Dendritic cell treated with granulocyte-macrophage colony-stimulating factor and Interleukin-4, amounts not matched to agents 40 ng/mL and 50 ng/mL, for 4 days (primary cell): Measurements from ENCODE around the gene GNB1L.

Source experiments
- H3K27ac Mint-ChIP-seq: one replicate; pipeline ENCODE4 v1.8.0; 2022; ENCODE audit warnings: mild to moderate bottlenecking, mixed read lengths
- H3K27me3 Mint-ChIP-seq: one replicate; pipeline ENCODE4 v1.8.0; 2022; ENCODE audit warnings: mild to moderate bottlenecking, mixed read lengths
- H3K36me3 Mint-ChIP-seq: one replicate; pipeline ENCODE4 v1.8.0; 2022; ENCODE audit warnings: low read depth, mixed read lengths
- H3K4me1 Mint-ChIP-seq: one replicate; pipeline ENCODE4 v1.8.0; 2022; ENCODE audit warnings: low read depth, mixed read lengths
- H3K4me3 Mint-ChIP-seq: one replicate; pipeline ENCODE4 v1.8.0; 2022; ENCODE audit warnings: mild to moderate bottlenecking, moderate library complexity, mixed read lengths
- H3K9me3 Mint-ChIP-seq: one replicate; pipeline ENCODE4 v1.8.0; 2022; ENCODE audit warnings: mixed read lengths
- intact Hi-C: fragments of 100-400 bp; cut with micrococcal nuclease; formaldehyde crosslinking; loops from one replicate; pipeline ENCODE4 v1.15.0; 2022

Gene GNB1L

GRCh38 chr22:19826619-19826950, 28.1 kb downstream of the GNB1L start:
- intact Hi-C loops = no loop called here
- no peak overlapping the region for H3K4me3 Mint-ChIP-seq
- no peaks in the 10 kb centered on the region for H3K36me3 Mint-ChIP-seq
- H3K27me3 Mint-ChIP-seq = no peaks in the 10 kb centered on the region
- H3K9me3 Mint-ChIP-seq = peaks cover 11% of the 10 kb centered on the region
- peaks cover 6% of the 10 kb centered on the region for H3K4me1 Mint-ChIP-seq
- no peak overlapping the region for H3K27ac Mint-ChIP-seq

DNA sequence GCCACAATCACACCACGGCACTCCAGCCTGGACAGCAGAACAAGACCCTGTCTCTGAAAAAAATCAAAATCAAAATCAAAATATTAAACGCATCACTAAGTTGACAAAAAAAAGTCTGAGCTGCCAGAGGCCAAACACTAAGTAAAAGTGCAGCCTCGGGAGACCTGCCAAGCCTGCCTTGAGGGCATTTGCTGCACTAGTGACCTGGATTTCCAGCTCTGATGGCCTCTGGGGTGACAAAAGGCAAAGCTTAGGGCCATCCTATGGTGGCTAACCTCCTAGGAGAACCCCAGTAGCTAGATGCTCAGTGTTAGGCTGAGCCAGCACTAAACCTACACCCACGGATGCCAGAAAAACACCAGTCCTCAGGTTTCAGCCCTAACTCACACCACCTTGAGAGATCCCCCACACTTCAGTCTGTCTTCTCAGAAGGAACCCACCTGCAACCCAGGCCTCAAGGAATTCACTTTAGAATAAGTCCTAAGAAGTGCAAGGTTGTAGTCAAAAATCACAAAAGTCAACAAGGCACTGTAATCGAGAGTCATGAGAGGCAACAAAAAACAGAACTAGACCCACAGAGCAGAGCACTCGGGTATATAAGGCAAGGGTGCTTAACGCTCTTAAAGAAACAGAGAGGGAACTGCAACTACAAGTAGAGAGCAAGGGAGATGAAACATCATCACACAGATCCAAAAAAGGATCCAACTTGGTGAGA, 28.6 kb downstream of the GNB1L start:
- peaks cover 6% of the 10 kb centered on the region for H3K4me1 Mint-ChIP-seq
- peaks cover 11% of the 10 kb centered on the region for H3K9me3 Mint-ChIP-seq
- H3K36me3 Mint-ChIP-seq = no peaks in the 10 kb centered on the region
- H3K4me3 Mint-ChIP-seq = no peak overlapping the region
- no peak overlapping the region for H3K27ac Mint-ChIP-seq
- H3K27me3 Mint-ChIP-seq = no peaks in the 10 kb centered on the region
- intact Hi-C loops = no loop called here

- H3K4me1 Mint-ChIP-seq = peaks cover 6% of the 10 kb centered on the region
- H3K4me3 Mint-ChIP-seq = no peak overlapping the region
- intact Hi-C loops = no loop called here
- no peaks in the 10 kb centered on the region for H3K36me3 Mint-ChIP-seq
- H3K27me3 Mint-ChIP-seq = no peaks in the 10 kb centered on the region
- H3K27ac Mint-ChIP-seq = no peak overlapping the region
- peaks cover 11% of the 10 kb centered on the region for H3K9me3 Mint-ChIP-seq
Measured at GRCh38 chr22:19824926-19825339, 29.7 kb downstream of the GNB1L start.

- Mint-ChIP-seq H3K36me3 (no peaks in the 10 kb centered on the region), H3K4me1 (peaks cover 6% of the 10 kb centered on the region), H3K27ac (no peak overlapping the region), H3K4me3 (no peak overlapping the region), H3K27me3 (no peaks in the 10 kb centered on the region), H3K9me3 (peaks cover 11% of the 10 kb centered on the region)
- intact Hi-C loops = no loop called here
Measured at GRCh38 chr22:19824212-19824925, 30.3 kb downstream of the GNB1L start.

- intact Hi-C loops = no loop called here
Measured at GRCh38 chr22:19823902-19824211, 30.8 kb downstream of the GNB1L start.

GRCh38 chr22:19823191-19823901, 31.3 kb downstream of the GNB1L start:
- intact Hi-C loops = no loop called here
- Mint-ChIP-seq H3K4me3 (no peak overlapping the region), H3K4me1 (peaks cover 6% of the 10 kb centered on the region), H3K27ac (no peak overlapping the region), H3K36me3 (no peaks in the 10 kb centered on the region), H3K27me3 (no peaks in the 10 kb centered on the region), H3K9me3 (peaks cover 11% of the 10 kb centered on the region)

More at GRCh38 chr22:19823902-19824211, 30.8 kb downstream of the GNB1L start:
- Mint-ChIP-seq H3K9me3 (peaks cover 11% of the 10 kb centered on the region), H3K36me3 (no peaks in the 10 kb centered on the region), H3K4me1 (peaks cover 6% of the 10 kb centered on the region), H3K27ac (no peak overlapping the region), H3K4me3 (no peak overlapping the region), H3K27me3 (no peaks in the 10 kb centered on the region)

- Mint-ChIP-seq H3K27ac (no peak overlapping the region), H3K4me3 (no peak overlapping the region), H3K9me3 (peaks cover 11% of the 10 kb centered on the region), H3K27me3 (no peaks in the 10 kb centered on the region), H3K4me1 (peaks cover 6% of the 10 kb centered on the region), H3K36me3 (no peaks in the 10 kb centered on the region)
- intact Hi-C loops = no loop called here
Measured at GRCh38 chr22:19822301-19823117, 32.2 kb downstream of the GNB1L start.

DNA sequence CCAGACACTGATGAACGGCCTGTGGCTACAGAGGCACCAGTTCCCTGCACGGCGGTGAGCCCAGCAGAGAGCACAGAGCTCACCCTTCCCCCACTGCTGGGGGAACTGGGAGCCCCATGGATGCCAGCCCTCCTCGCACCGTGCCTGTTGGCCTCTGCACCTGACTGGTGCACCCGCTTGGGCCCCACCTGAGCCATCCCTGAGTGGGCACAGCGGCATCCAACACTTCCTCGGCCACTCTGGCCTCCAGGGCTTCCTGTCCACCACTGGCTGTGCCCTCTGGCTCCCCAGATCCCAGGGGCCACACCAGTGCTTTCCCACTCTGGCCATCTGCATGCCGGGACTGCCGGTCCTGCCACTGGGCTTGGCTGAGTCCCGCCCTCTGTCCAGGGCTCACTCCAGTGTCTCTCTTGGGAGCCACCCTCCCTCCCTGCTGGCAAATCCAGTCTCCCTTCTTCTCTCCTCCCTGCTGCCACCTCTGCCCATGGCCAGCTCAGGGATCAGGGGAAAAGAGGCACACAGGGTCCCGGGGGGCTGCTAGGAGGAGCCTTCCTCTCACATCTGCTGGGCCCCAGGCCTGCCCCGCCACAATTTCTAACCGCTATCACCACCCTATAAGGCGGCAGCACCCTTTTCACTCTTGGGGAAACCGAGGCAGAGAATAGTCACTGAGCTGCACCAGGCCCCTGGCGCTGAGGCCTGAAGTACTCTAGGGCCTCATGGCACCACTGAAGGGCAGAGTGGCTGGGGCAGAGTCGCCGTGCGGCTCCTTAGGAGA, 33.0 kb downstream of the GNB1L start:
- Mint-ChIP-seq H3K4me1 (peaks cover 6% of the 10 kb centered on the region), H3K27me3 (no peaks in the 10 kb centered on the region), H3K9me3 (peaks cover 9% of the 10 kb centered on the region), H3K27ac (no peak overlapping the region), H3K4me3 (no peak overlapping the region), H3K36me3 (no peaks in the 10 kb centered on the region)
- intact Hi-C loops = no loop called here

DNA sequence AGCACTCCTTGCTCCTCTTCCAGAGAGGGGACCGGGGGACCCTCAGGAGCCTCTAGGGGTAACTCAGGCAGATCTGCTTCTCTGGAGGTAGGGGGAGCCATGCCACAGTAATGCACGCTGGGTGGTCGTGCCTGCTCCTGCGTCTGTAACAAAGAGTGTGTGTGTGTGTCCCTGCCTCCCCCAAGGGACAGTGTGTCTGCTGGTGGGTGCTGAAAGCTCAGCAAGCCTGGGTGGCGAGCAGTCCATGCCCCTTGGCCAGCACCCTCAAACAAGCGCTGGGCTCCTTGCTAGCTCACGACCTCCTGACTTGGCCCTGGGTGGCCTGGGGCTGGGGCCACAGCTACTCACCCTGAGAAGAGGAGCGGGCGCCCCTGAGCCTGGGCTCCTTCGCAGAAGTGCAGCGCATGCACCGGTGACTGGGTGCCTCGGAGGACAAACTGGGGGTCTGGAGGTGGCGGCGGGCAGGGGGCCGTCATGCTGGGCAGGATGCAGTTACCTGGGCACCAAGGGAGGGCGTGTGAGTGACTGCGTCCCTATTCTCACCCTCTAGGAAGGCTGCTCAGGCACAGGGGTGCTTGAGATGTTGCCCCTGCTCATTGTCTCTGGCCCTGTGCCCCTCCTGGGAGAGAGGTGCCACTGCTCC, 33.7 kb downstream of the GNB1L start:
- Mint-ChIP-seq H3K9me3 (peaks cover 2% of the 10 kb centered on the region), H3K4me3 (no peak overlapping the region), H3K36me3 (no peaks in the 10 kb centered on the region), H3K27me3 (no peaks in the 10 kb centered on the region), H3K27ac (no peak overlapping the region), H3K4me1 (peaks cover 6% of the 10 kb centered on the region)
- intact Hi-C loops = no loop called here

GRCh38 chr22:19819911-19820879, 34.5 kb downstream of the GNB1L start:
- intact Hi-C loops = no loop called here
- no peaks in the 10 kb centered on the region for H3K9me3 Mint-ChIP-seq
- peaks cover 6% of the 10 kb centered on the region for H3K4me1 Mint-ChIP-seq
- H3K4me3 Mint-ChIP-seq = no peak overlapping the region
- H3K27ac Mint-ChIP-seq = no peak overlapping the region
- no peaks in the 10 kb centered on the region for H3K36me3 Mint-ChIP-seq
- H3K27me3 Mint-ChIP-seq = no peaks in the 10 kb centered on the region

GRCh38 chr22:19819208-19819910, 35.3 kb downstream of the GNB1L start:
- Mint-ChIP-seq H3K27me3 (no peaks in the 10 kb centered on the region), H3K9me3 (no peaks in the 10 kb centered on the region), H3K36me3 (no peaks in the 10 kb centered on the region), H3K27ac (no peak overlapping the region), H3K4me1 (peaks cover 6% of the 10 kb centered on the region), H3K4me3 (no peak overlapping the region)
- intact Hi-C loops = no loop called here
